Prostate gland (tissue), 2 donors: ENCODE results near the gene CNOT6L. TPM values are rescaled to one million over a fixed set of nuclear protein-coding genes. Genes with fewer than 3 reads are reported as not detected.

Source experiments
- DNase-seq: peaks from one replicate; pipeline ENCODE4 v3.0.0-alpha.2; 2019; ENCODE audit warnings: low spot score
- H3K27ac ChIP-seq, 2 donors: fragments of 200-600 bp; sonication (generic); 2 replicates each; pipeline ENCODE4 v1.5.1; 2017 to 2019
- H3K27me3 ChIP-seq: fragments of 200-600 bp; sonication (generic); replicated peaks from 2 replicates; pipeline ENCODE4 v1.5.1; 2019; ENCODE audit not compliant: insufficient read depth
- H3K36me3 ChIP-seq, 2 donors: fragments of 200-600 bp; sonication (generic); 1 replicate in 1 of 2; 2 replicates in 1 of 2; pipeline versions ENCODE4 v1.5.1 to v1.8.1; 2017 to 2019
- H3K4me1 ChIP-seq: fragments of 200-600 bp; sonication (generic); replicated peaks from 2 replicates; pipeline ENCODE4 v1.5.1; 2019
- H3K4me3 ChIP-seq, 2 donors: fragments of 200-600 bp; sonication (generic); 2 replicates each; pipeline ENCODE4 v1.5.1; 2017 to 2019
- H3K9me3 ChIP-seq: fragments of 200-600 bp; sonication (generic); 2 replicates; pipeline ENCODE4 v1.5.1; 2017
- CTCF ChIP-seq, 4 experiments: fragments of 200-600 bp in 2 of 4; fragments of 450-650 bp in 2 of 4; sonication (generic) in 2 of 4; IDR thresholded peaks; 1 replicate in 3 of 4; 2 replicates in 1 of 4; pipeline ENCODE4 v1.5.1; 2016 to 2019; ENCODE audit warnings: antibody characterized with exemption in 4 of 4, mild to moderate bottlenecking in 2 of 4, moderate library complexity in 2 of 4
- POLR2A ChIP-seq: fragments of 450-650 bp; IDR thresholded peaks from one replicate; pipeline ENCODE4 v1.6.1; 2016; ENCODE audit warnings: antibody characterized with exemption, mild to moderate bottlenecking
- POLR2AphosphoS5 ChIP-seq: sonication (generic); formaldehyde crosslinking; IDR thresholded peaks from one replicate; pipeline ENCODE4 v1.6.1; 2017; ENCODE audit warnings: antibody characterized with exemption
- WGBS: methylation state at CpG from one replicate; pipeline ENCODE4 v1.1.5; 2018; 5-methylcytosine and 5-hydroxymethylcytosine counted together
- intact Hi-C: fragments of 100-400 bp; cut with DNase I; formaldehyde crosslinking; loops from one replicate; pipeline ENCODE4 v1.14.2; 2022
- total RNA-seq, 2 donors: library from RNA; depleted of rRNA; stranded (reverse); fragments of >200 nt; gene quantifications; one replicate each; pipeline ENCODE4 v1.1.0, GENCODE V29; 2016

The CNOT6L gene
- total RNA-seq, 2 donors from 2014 or later = 27.7 to 36.6 TPM

DNA sequence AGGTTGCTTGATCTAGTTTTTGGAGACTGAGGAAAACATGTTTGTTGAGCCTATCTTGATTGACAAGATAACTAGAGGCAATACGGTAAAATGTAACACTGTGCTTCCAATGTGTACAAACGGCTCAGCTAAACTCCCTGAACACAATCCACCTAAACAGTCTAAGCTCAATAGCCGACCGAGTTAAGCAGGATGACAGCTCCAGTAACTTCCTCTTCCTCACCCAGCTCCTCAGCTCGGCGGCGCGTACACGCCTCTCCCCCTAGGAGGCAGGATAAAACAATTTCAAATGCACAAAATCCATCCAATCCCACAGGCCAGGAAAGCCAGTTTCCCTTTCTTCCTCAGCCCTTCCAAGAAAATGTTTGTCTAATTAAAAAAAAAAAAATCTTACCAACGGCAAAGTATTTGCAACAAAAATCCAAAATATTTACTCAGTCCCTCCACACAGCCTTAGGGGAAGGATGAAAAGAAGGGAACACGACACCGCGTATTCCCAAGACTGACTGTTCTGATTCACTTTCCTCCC, 1.0 kb downstream of the CNOT6L start:
- intact Hi-C loops = loop anchor here (5.0 kb wide), 1 partner anchor 959 kb away; the partner anchor contains the start of gene BMP2K
- peak; percentile 81 for DNase-seq

GRCh38 chr4:77817304-77818072, 1.7 kb downstream of the CNOT6L start:
- Histone ChIP-seq H3K9me3 (no peaks in the 10 kb centered on the region), H3K4me1 (no peaks in the 10 kb centered on the region), H3K27me3 (no peaks in the 10 kb centered on the region), H3K27ac (peak overlapping the region; percentile 99 to 100), H3K36me3 (no peaks in the 10 kb centered on the region), H3K4me3 (peak overlapping the region; percentile 98 to 99)
- WGBS = 28% methylated on average over 8 of the region's 8 CpGs
- intact Hi-C loops = loop anchor here (5.0 kb wide), 1 partner anchor 960 kb away; the partner anchor contains the start of gene BMP2K
- TF ChIP-seq CTCF (IDR thresholded peaks at IDR 0.05) (no peak), POLR2A (no peak), POLR2AphosphoS5 (no peak)
- no peak for DNase-seq

More for the DNA sequence above, 1.0 kb downstream of the CNOT6L start:
- Histone ChIP-seq H3K36me3 (no peaks in the 10 kb centered on the region), H3K27me3 (no peaks in the 10 kb centered on the region), H3K9me3 (no peaks in the 10 kb centered on the region), H3K4me1 (no peaks in the 10 kb centered on the region), H3K27ac (peak overlapping the region; percentile 99 to 100), H3K4me3 (peak overlapping the region; percentile 98 to 99)
- TF ChIP-seq POLR2A (peak; percentile 23), CTCF (IDR thresholded peaks at IDR 0.05) (peak in 3 of 4 experiments; percentile 29 to 63 (median 60)), POLR2AphosphoS5 (peak; percentile 61)
- 1% methylated on average over 13 of the region's 13 CpGs for WGBS

DNA sequence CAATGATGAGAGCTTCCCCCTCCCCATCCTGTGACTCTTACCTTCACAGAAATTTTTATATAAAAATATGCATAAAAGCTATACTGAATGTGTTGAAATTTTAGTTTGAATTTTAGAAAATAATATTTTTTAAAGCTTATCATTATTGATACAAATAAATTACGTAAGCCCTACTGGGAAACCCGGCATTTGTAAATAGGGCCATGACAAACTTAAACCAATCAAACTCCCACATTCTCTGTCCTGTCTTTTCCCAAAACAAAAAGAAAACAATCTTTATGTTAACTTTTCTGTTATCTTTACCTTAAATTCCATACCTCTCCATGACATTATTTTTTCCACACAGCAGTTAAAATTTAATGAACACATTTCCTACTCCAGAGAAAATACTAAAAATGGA, 2.6 kb downstream of the CNOT6L start:
- no peak for TF ChIP-seq POLR2A
- TF ChIP-seq CTCF (IDR thresholded peaks at IDR 0.05) = no peak
- no peak for TF ChIP-seq POLR2AphosphoS5
- intact Hi-C loops = loop anchor here (5.0 kb wide), 1 partner anchor 961 kb away; the partner anchor contains the start of gene BMP2K
- Histone ChIP-seq H3K4me3 (no peak overlapping the region), H3K27me3 (no peaks in the 10 kb centered on the region), H3K4me1 (no peaks in the 10 kb centered on the region), H3K27ac (peak overlapping the region in 1 of 2 donors; percentile 100), H3K36me3 (no peaks in the 10 kb centered on the region), H3K9me3 (no peaks in the 10 kb centered on the region)
- 85% methylated on average over 2 of the region's 2 CpGs for WGBS
- DNase-seq = no peak

DNA sequence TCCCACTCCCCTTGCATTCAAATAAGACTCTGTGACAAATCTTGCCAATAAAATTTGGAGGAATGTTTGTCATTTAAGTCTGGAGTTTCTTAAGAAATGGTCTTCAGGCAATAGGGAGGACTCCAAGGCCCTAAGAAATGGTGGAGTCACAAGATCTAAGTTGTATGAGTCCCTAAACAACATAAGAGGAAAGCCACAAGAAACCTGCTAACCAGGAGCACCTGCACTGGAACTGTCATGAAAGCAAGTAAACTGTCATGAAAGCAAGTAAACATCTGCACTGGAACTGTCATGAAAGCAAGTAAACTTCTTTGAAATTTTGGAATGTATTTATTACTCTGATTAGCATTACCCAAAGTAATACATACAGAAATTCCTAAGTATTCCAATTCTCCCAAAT, 3.5 kb downstream of the CNOT6L start:
- H3K36me3 ChIP-seq = no peaks in the 10 kb centered on the region
- no peaks in the 10 kb centered on the region for H3K4me1 ChIP-seq
- TF ChIP-seq POLR2A (no peak), CTCF (IDR thresholded peaks at IDR 0.05) (no peak), POLR2AphosphoS5 (no peak)
- H3K9me3 ChIP-seq = no peaks in the 10 kb centered on the region
- no peak overlapping the region for H3K4me3 ChIP-seq
- peak overlapping the region in 1 of 2 donors; percentile 2 for H3K27ac ChIP-seq
- no peaks in the 10 kb centered on the region for H3K27me3 ChIP-seq
- intact Hi-C loops = loop anchor here (5.0 kb wide), 1 partner anchor 962 kb away; the partner anchor contains the start of gene BMP2K
- DNase-seq = no peak
